Activated CD4-positive, alpha-beta T cell treated with anti-CD3 and anti-CD28 coated beads for 1 hour (primary cell): Measurements from ENCODE around the gene B3GNT9.
"Not testable (repeated sequence)": the region's sequence is repeated elsewhere in the genome, so short reads cannot be mapped to it uniquely, and the experiment has no call there.

Source experiments
- DNase-seq: peaks from one replicate; pipeline ENCODE4 v3.0.0-alpha.2; 2020

Gene B3GNT9

GRCh38 chr16:67149276-67150046 is 1.3 kb downstream of the B3GNT9 start:
- no peak for DNase-seq

- no peak for DNase-seq
These were observed 2.0 kb downstream of the B3GNT9 start for GRCh38 chr16:67148656-67149275.

- DNase-seq: no peak
These were observed 2.6 kb downstream of the B3GNT9 start for GRCh38 chr16:67148221-67148620.

- DNase-seq: no peak
These were observed 3.2 kb downstream of the B3GNT9 start for GRCh38 chr16:67147437-67148140.

- DNase-seq: no peak
These were observed 4.1 kb downstream of the B3GNT9 start for GRCh38 chr16:67146523-67147357.

GRCh38 chr16:67145746-67146145 is 5.1 kb downstream of the B3GNT9 start:
- DNase-seq: no peak

- DNase-seq: no peak
These were observed 5.9 kb downstream of the B3GNT9 start for GRCh38 chr16:67144943-67145342.

- DNase-seq: no peak
These were observed 8.5 kb downstream of the B3GNT9 start for GRCh38 chr16:67142342-67142741.

GRCh38 chr16:67141391-67141790 is 9.4 kb downstream of the B3GNT9 start:
- no peak for DNase-seq

- no peak for DNase-seq
These were observed 13.2 kb downstream of the B3GNT9 start for GRCh38 chr16:67137605-67138004.

GRCh38 chr16:67129422-67129821 is 21.4 kb downstream of the B3GNT9 start:
- no peak for DNase-seq

GRCh38 chr16:67128887-67129286 is 21.9 kb downstream of the B3GNT9 start:
- no peak for DNase-seq

- DNase-seq: no peak
These were observed 22.4 kb downstream of the B3GNT9 start for GRCh38 chr16:67128417-67128816.

- DNase-seq: not testable (repeated sequence)
These were observed 28.0 kb downstream of the B3GNT9 start for GRCh38 chr16:67122799-67123198.

- no peak for DNase-seq
These were observed 30.8 kb downstream of the B3GNT9 start for GRCh38 chr16:67120025-67120424.

GRCh38 chr16:67117716-67118115 is 33.1 kb downstream of the B3GNT9 start:
- no peak for DNase-seq

GRCh38 chr16:67116388-67117311 is 34.1 kb downstream of the B3GNT9 start:
- no peak for DNase-seq

- DNase-seq: no peak
These were observed 35.2 kb downstream of the B3GNT9 start for GRCh38 chr16:67115639-67116038.

- DNase-seq: no peak
These were observed 36.0 kb downstream of the B3GNT9 start for GRCh38 chr16:67114793-67115192.

- DNase-seq: no peak
These were observed 38.0 kb downstream of the B3GNT9 start for GRCh38 chr16:67112591-67113399.

GRCh38 chr16:67111951-67112444 is 38.8 kb downstream of the B3GNT9 start:
- DNase-seq: no peak
